Stimulated activated CD8-positive, alpha-beta memory T cell treated with anti-CD3 and anti-CD28 coated beads, Interleukin-15, amount 100 ng/mL, for 48 hours (primary cell): ENCODE data around the gene RHBDL1.
A peak's percentile ranks its signal among the peaks of the same experiment; 100 is the strongest.
"Not testable (repeated sequence)": the region's sequence is repeated elsewhere in the genome, so short reads cannot be mapped to it uniquely, and the experiment has no call there.

ENCODE experiments used
- DNase-seq, 2 donors: peaks; one replicate each; pipeline ENCODE4 v3.0.0-alpha.2; 2020; ENCODE audit warnings: low read depth in 2 of 2

The RHBDL1 gene

GRCh38 chr16:684961-685696, 9.7 kb downstream of the RHBDL1 start:
- no peak for DNase-seq

- no peak for DNase-seq
Measured at GRCh38 chr16:685967-686366, 10.5 kb downstream of the RHBDL1 start.

- no peak for DNase-seq
Measured at GRCh38 chr16:686459-687260, 11.2 kb downstream of the RHBDL1 start.

GRCh38 chr16:687499-687898, 12.0 kb downstream of the RHBDL1 start:
- DNase-seq: no peak

- DNase-seq: no peak
Measured at GRCh38 chr16:689175-689897, 13.9 kb downstream of the RHBDL1 start.

- DNase-seq: not testable (repeated sequence)
Measured at GRCh38 chr16:691242-691641, 15.8 kb downstream of the RHBDL1 start.

- DNase-seq: no peak
Measured at GRCh38 chr16:692356-693108, 17.1 kb downstream of the RHBDL1 start.

GRCh38 chr16:693364-693763, 17.9 kb downstream of the RHBDL1 start:
- DNase-seq: no peak

GRCh38 chr16:693766-694165, 18.3 kb downstream of the RHBDL1 start:
- DNase-seq: no peak

- DNase-seq: no peak
Measured at GRCh38 chr16:694187-694862, 18.9 kb downstream of the RHBDL1 start.

- DNase-seq: no peak
Measured at GRCh38 chr16:694863-695354, 19.4 kb downstream of the RHBDL1 start.

GRCh38 chr16:695355-696089, 20.1 kb downstream of the RHBDL1 start:
- peak; percentile 43 to 63 for DNase-seq

- DNase-seq: no peak
Measured at GRCh38 chr16:698911-699671, 23.6 kb downstream of the RHBDL1 start.

GRCh38 chr16:700684-701584, 25.5 kb downstream of the RHBDL1 start:
- no peak for DNase-seq

- DNase-seq: no peak
Measured at GRCh38 chr16:702341-702740, 26.9 kb downstream of the RHBDL1 start.

GRCh38 chr16:703406-703805, 27.9 kb downstream of the RHBDL1 start:
- no peak for DNase-seq

GRCh38 chr16:704047-704446, 28.6 kb downstream of the RHBDL1 start:
- DNase-seq: no peak

GRCh38 chr16:704552-705380, 29.3 kb downstream of the RHBDL1 start:
- no peak for DNase-seq
